Suprapubic skin (tissue), 4 donors: ENCODE results near the gene CD48.

Experiments used
- EP300 ChIP-seq: sonication (generic); formaldehyde crosslinking; IDR thresholded peaks from one replicate; pipeline ENCODE4 v1.6.1; 2017; ENCODE audit warnings: antibody characterized with exemption
- POLR2A ChIP-seq, 2 donors: fragments of 450-650 bp; IDR thresholded peaks; one replicate each; pipeline ENCODE4 v1.6.1; 2017; ENCODE audit warnings: antibody characterized with exemption in 2 of 2, mild to moderate bottlenecking in 2 of 2, moderate library complexity in 2 of 2
- POLR2AphosphoS5 ChIP-seq, 3 donors: sonication (generic); formaldehyde crosslinking; IDR thresholded peaks; one replicate each; pipeline ENCODE4 v1.6.1; 2017; ENCODE audit warnings: antibody characterized with exemption in 3 of 3
- TF ChIP-seq, protein P1 (sequence below), 2 donors: fragments of 200-600 bp in 1 of 2; fragments of 450-650 bp in 1 of 2; sonication (generic) in 1 of 2; IDR thresholded peaks; one replicate each; pipeline ENCODE4 v1.5.1; 2016 to 2019; ENCODE audit warnings: antibody characterized with exemption in 2 of 2, mild to moderate bottlenecking in 1 of 2, moderate library complexity in 1 of 2

DNA sequence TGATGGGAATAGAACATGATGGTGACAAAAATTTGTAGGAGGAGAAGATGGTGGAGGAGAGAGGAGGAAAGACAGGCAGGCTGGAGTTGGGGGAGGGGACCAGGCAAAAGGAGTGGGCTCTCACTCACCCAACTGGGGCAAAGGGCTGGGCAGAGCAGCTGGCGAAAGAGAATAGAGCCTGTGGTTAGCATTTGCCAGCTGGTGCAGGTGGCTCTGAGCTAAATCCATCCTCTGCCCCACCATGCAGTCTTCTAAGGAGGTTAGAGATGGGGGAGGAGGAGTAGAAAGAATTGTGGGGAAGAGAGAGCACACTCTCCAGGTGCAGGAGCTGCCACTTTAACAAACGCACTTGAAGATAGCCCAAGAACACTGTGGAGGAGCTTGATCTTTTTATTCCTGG lies 37.2 kb downstream of the CD48 start:
- no peak for TF ChIP-seq POLR2AphosphoS5 (IDR thresholded peaks at IDR 0.05)
- TF ChIP-seq, protein P1, sequence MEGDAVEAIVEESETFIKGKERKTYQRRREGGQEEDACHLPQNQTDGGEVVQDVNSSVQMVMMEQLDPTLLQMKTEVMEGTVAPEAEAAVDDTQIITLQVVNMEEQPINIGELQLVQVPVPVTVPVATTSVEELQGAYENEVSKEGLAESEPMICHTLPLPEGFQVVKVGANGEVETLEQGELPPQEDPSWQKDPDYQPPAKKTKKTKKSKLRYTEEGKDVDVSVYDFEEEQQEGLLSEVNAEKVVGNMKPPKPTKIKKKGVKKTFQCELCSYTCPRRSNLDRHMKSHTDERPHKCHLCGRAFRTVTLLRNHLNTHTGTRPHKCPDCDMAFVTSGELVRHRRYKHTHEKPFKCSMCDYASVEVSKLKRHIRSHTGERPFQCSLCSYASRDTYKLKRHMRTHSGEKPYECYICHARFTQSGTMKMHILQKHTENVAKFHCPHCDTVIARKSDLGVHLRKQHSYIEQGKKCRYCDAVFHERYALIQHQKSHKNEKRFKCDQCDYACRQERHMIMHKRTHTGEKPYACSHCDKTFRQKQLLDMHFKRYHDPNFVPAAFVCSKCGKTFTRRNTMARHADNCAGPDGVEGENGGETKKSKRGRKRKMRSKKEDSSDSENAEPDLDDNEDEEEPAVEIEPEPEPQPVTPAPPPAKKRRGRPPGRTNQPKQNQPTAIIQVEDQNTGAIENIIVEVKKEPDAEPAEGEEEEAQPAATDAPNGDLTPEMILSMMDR (IDR thresholded peaks at IDR 0.05), result no peak
- TF ChIP-seq POLR2A (IDR thresholded peaks at IDR 0.05), result no peak
- TF ChIP-seq EP300, result no peak
